Measurements from ENCODE around the gene NFATC2. TPM values are rescaled to one million over a fixed set of nuclear protein-coding genes. Genes with fewer than 3 reads are reported as not detected.

Gene NFATC2
- polyA plus RNA-seq, 1 of the 3 experiments (the other 2 are of a cell fraction): 0.36 TPM

GRCh38 chr20:51447097-51447764, 95.3 kb downstream of the NFATC2 start (continued):
- TF ChIP-seq TEAD4 (IDR thresholded peaks at IDR 0.05; ENCODE audit: borderline replicate concordance, insufficient read depth) (peak; percentile 66), RAD21 (IDR thresholded peaks at IDR 0.05; ENCODE audit: low read length) (no peak), MEF2A (IDR thresholded peaks at IDR 0.05; ENCODE audit: borderline replicate concordance, low read depth) (0 out of 2 replicates have a peak, but pooled peaks have one; percentile 37), POLR2AphosphoS5 (IDR thresholded peaks at IDR 0.05; ENCODE audit: low read depth, low read length) (no peak), FOXM1 (IDR thresholded peaks at IDR 0.05; ENCODE audit: low read depth) (no peak), TCF12 (IDR thresholded peaks at IDR 0.05) (peak; percentile 51), RFX5 (IDR thresholded peaks at IDR 0.05; ENCODE audit: low read length) (no peak), ELF1 (IDR thresholded peaks at IDR 0.05) (0 out of 2 replicates have a peak, but pooled peaks have one; percentile 7), USF1 (IDR thresholded peaks at IDR 0.05; ENCODE audit: borderline replicate concordance, low read depth) (peak; percentile 21; the same call in 1 of the 2 replicates), PBX3 (IDR thresholded peaks at IDR 0.05) (peak; percentile 72), RXRA (IDR thresholded peaks at IDR 0.05; ENCODE audit: borderline replicate concordance, low read depth) (peak; percentile 48; the same call in 1 of the 2 replicates)
- TF ChIP-seq, protein P1, sequence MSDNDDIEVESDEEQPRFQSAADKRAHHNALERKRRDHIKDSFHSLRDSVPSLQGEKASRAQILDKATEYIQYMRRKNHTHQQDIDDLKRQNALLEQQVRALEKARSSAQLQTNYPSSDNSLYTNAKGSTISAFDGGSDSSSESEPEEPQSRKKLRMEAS (IDR thresholded peaks at IDR 0.05; ENCODE audit: low read depth): peak; percentile 62

DNA sequence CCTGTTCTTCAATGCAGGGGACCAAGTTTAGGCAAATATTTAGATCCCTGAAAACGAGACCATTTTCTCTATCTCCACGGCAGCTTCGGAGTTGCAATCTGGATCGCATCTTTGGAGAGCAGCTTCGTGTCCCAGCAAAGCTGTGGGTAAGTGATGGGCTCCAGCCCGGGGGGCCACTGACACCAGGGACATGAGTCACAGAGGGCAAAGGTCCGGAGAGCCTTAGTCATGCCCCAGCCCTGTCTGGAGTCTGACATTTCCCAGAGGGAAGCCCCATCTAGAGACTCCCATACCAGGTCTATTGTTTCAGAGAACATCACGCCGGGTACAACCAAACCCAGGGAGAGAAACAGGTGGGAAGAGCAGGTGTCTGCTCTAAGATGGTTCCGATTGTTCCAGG, 95.9 kb downstream of the NFATC2 start:
- Histone ChIP-seq H3K4me3 (ENCODE audit: low read depth in 2 of 2, low read length in 1 of 2) (no peak overlapping the region), H3K27me3 (ENCODE audit: insufficient read depth) (no peaks in the 10 kb centered on the region), H3F3A (replicated peaks; ENCODE audit: insufficient read depth) (peaks cover 39% of the 10 kb centered on the region), H3K9me2 (no peaks in the 10 kb centered on the region), H3K9me3 (no peaks in the 10 kb centered on the region), H3K36me3 (replicated peaks in 1 of 2; ENCODE audit: control insufficient read depth in 1 of 2, insufficient read depth in 2 of 2, low read length in 1 of 2) (no peaks in the 10 kb centered on the region), H3K9ac (peak overlapping the region; percentile 87; the same call in 1 of the 2 replicates), H2AFZ (ENCODE audit: low read depth) (no peak overlapping the region), H3K4me1 (ENCODE audit: control insufficient read depth in 1 of 2, insufficient read depth in 2 of 2, low read depth in 1 of 2, low read length in 1 of 2) (peaks cover 20 to 43% of the 10 kb centered on the region in 2 experiments), H3K4me2 (peak overlapping the region; percentile 76), H3K79me2 (ENCODE audit: insufficient read depth) (no peaks in the 10 kb centered on the region), H3K27ac (ENCODE audit: low read depth in 2 of 2, low read length in 1 of 2) (peak overlapping the region; percentile 34 to 99; a peak in 3 of 4 replicates), H4K20me1 (ENCODE audit: insufficient read depth) (no peaks in the 10 kb centered on the region)
- WGBS (ENCODE audit: low lambda C conversion rate): 18% methylated on average over 10 of the region's 10 CpGs
- DNase-seq: peak; percentile 42
- CTCF ChIA-PET: interaction anchor here (0.9 to 1.2 kb wide), 2 partner anchors 10 to 148 kb away, joined by 3 read pairs; no protein-coding TSS in a partner anchor
- POLR2A ChIA-PET: no interaction called here
- TF ChIP-seq TCF12 (IDR thresholded peaks at IDR 0.05) (peak; percentile 90), RXRA (IDR thresholded peaks at IDR 0.05; ENCODE audit: borderline replicate concordance, low read depth) (peak; percentile 86), PBX3 (IDR thresholded peaks at IDR 0.05) (peak; percentile 83), POLR2AphosphoS5 (IDR thresholded peaks at IDR 0.05; ENCODE audit: low read depth, low read length) (0 out of 2 replicates have a peak, but pooled peaks have one; percentile 29), NFIC (IDR thresholded peaks at IDR 0.05; ENCODE audit: borderline replicate concordance) (peak; percentile 68), TAF1 (IDR thresholded peaks at IDR 0.05; ENCODE audit: borderline replicate concordance, low read depth, low read length) (no peak), MXI1 (IDR thresholded peaks at IDR 0.05; ENCODE audit: low read depth, low read length) (no peak), JUND (IDR thresholded peaks at IDR 0.05) (peak; percentile 80), FOXM1 (IDR thresholded peaks at IDR 0.05; ENCODE audit: low read depth) (peak; percentile 29; the same call in 1 of the 2 replicates), GATA2 (CRISPR knock-in tag; IDR thresholded peaks at IDR 0.05) (no peak), SIN3A (IDR thresholded peaks at IDR 0.05; ENCODE audit: borderline replicate concordance, low read depth, low read length) (0 out of 2 replicates have a peak, but pooled peaks have one; percentile 55), EP300 (IDR thresholded peaks at IDR 0.05; ENCODE audit: borderline replicate concordance in 1 of 2, low read depth in 1 of 2, low read length in 1 of 2) (peak in 1 of 2 experiments; percentile 83; a peak in 1 of 4 replicates), TEAD4 (IDR thresholded peaks at IDR 0.05; ENCODE audit: borderline replicate concordance, insufficient read depth) (peak; percentile 66; the same call in 1 of the 2 replicates), FOSL2 (IDR thresholded peaks at IDR 0.05; ENCODE audit: borderline replicate concordance, low read depth) (peak; percentile 93), NRF1 (IDR thresholded peaks at IDR 0.05; ENCODE audit: low read depth, low read length) (no peak)
- TF ChIP-seq, protein P2, sequence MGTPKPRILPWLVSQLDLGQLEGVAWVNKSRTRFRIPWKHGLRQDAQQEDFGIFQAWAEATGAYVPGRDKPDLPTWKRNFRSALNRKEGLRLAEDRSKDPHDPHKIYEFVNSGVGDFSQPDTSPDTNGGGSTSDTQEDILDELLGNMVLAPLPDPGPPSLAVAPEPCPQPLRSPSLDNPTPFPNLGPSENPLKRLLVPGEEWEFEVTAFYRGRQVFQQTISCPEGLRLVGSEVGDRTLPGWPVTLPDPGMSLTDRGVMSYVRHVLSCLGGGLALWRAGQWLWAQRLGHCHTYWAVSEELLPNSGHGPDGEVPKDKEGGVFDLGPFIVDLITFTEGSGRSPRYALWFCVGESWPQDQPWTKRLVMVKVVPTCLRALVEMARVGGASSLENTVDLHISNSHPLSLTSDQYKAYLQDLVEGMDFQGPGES (IDR thresholded peaks at IDR 0.05; ENCODE audit: low read depth, low read length): no peak
- TF ChIP-seq, protein P3, sequence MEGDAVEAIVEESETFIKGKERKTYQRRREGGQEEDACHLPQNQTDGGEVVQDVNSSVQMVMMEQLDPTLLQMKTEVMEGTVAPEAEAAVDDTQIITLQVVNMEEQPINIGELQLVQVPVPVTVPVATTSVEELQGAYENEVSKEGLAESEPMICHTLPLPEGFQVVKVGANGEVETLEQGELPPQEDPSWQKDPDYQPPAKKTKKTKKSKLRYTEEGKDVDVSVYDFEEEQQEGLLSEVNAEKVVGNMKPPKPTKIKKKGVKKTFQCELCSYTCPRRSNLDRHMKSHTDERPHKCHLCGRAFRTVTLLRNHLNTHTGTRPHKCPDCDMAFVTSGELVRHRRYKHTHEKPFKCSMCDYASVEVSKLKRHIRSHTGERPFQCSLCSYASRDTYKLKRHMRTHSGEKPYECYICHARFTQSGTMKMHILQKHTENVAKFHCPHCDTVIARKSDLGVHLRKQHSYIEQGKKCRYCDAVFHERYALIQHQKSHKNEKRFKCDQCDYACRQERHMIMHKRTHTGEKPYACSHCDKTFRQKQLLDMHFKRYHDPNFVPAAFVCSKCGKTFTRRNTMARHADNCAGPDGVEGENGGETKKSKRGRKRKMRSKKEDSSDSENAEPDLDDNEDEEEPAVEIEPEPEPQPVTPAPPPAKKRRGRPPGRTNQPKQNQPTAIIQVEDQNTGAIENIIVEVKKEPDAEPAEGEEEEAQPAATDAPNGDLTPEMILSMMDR (IDR thresholded peaks at IDR 0.05): no peak
